Upper lobe of left lung (tissue), 4 donors: ENCODE results near the gene CFAP299.

Experiments
- EP300 ChIP-seq, 4 donors: sonication (generic); formaldehyde crosslinking; IDR thresholded peaks; one replicate each; pipeline ENCODE4 v1.5.1; 2017; ENCODE audit warnings: antibody characterized with exemption in 4 of 4, control low read depth in 2 of 4
- POLR2A ChIP-seq, 4 donors: fragments of 450-650 bp; IDR thresholded peaks; one replicate each; pipeline ENCODE4 v1.5.1; 2016 to 2017; ENCODE audit warnings: antibody characterized with exemption in 4 of 4, mild to moderate bottlenecking in 2 of 4
- POLR2AphosphoS5 ChIP-seq, 2 donors: sonication (generic); formaldehyde crosslinking; IDR thresholded peaks; one replicate each; pipeline ENCODE4 v1.5.1; 2017; ENCODE audit warnings: antibody characterized with exemption in 2 of 2
- TF ChIP-seq, protein P1 (sequence below), 6 experiments: fragments of 450-650 bp in 4 of 6; fragments of 200-600 bp in 2 of 6; sonication (generic) in 2 of 6; IDR thresholded peaks; one replicate each; pipeline ENCODE4 v1.5.1; 2016 to 2019; ENCODE audit warnings: antibody characterized with exemption in 6 of 6

DNA sequence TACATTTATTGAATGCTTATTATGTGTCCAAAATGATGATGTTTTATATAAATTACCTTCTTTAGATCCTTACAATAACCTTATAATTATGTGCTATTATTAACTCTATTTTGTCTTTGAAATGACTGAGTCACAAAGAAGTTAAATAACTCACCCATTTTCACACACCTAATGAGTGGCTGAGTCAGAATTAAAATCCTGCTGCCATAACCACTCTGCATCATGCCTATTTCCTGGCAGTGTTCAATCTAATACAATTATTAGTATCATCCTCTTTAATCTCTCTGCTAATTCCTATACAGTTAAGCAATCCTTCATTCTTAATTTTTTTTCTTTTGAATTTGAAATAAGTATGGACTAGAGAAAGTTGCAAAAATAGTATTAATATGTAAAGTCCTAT lies 342.9 kb downstream of the CFAP299 start:
- TF ChIP-seq POLR2AphosphoS5 (IDR thresholded peaks at IDR 0.05) (no peak), EP300 (IDR thresholded peaks at IDR 0.05) (no peak), POLR2A (IDR thresholded peaks at IDR 0.05) (no peak)
- TF ChIP-seq, protein P1, sequence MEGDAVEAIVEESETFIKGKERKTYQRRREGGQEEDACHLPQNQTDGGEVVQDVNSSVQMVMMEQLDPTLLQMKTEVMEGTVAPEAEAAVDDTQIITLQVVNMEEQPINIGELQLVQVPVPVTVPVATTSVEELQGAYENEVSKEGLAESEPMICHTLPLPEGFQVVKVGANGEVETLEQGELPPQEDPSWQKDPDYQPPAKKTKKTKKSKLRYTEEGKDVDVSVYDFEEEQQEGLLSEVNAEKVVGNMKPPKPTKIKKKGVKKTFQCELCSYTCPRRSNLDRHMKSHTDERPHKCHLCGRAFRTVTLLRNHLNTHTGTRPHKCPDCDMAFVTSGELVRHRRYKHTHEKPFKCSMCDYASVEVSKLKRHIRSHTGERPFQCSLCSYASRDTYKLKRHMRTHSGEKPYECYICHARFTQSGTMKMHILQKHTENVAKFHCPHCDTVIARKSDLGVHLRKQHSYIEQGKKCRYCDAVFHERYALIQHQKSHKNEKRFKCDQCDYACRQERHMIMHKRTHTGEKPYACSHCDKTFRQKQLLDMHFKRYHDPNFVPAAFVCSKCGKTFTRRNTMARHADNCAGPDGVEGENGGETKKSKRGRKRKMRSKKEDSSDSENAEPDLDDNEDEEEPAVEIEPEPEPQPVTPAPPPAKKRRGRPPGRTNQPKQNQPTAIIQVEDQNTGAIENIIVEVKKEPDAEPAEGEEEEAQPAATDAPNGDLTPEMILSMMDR (IDR thresholded peaks at IDR 0.05): no peak
